GM21423 (cell line): ENCODE measurements around the gene CTSW.

Experiments
- ATAC-seq: cut with Tn5 transposase; IDR thresholded peaks from one replicate; pipeline ENCODE4 v1.9.1; 2021; ENCODE audit warnings: mild to moderate bottlenecking, moderate library complexity; ENCODE audit not compliant: unreplicated experiment

CTSW gene

DNA sequence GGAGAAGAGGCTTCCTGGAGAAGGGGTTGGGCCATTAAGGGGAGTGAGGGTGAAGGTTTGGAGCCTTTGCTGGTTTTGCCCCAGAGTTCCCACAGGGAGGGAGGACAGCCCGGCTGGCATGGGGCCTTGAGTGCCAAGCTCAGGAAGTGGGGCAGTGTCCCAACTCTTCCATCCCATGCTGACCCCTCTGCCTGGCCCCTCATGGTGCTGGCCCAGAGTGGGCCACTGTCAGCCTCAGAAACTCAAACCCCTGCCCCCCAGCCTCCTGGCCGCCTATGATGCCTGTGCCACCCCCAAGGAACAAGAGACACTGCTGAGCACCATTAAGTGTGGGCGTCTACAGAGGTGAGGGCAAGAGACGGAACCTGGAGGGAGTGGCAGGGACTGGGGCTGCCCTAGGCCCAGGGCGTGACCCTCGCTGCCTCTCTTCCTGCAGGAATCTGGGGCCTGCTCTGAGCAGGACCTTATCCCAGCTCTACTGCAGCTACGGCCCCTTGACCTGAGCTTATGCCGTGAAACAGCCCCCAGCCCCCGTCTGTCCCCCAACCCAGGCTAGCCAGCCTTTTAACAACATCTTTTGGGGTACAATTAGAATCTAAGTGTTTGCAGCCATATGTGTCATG is 14.0 kb upstream of the CTSW start:
- ATAC-seq, result no peak

GRCh38 chr11:65866509-65867283 is 12.9 kb upstream of the CTSW start:
- no peak for ATAC-seq

- no peak for ATAC-seq
These were observed 12.2 kb upstream of the CTSW start for GRCh38 chr11:65867284-65868071.

GRCh38 chr11:65868076-65868667 is 11.5 kb upstream of the CTSW start:
- ATAC-seq, result no peak

GRCh38 chr11:65868907-65869306 is 10.7 kb upstream of the CTSW start:
- no peak for ATAC-seq

- ATAC-seq, result no peak
These were observed 9.9 kb upstream of the CTSW start for GRCh38 chr11:65869643-65870306.

DNA sequence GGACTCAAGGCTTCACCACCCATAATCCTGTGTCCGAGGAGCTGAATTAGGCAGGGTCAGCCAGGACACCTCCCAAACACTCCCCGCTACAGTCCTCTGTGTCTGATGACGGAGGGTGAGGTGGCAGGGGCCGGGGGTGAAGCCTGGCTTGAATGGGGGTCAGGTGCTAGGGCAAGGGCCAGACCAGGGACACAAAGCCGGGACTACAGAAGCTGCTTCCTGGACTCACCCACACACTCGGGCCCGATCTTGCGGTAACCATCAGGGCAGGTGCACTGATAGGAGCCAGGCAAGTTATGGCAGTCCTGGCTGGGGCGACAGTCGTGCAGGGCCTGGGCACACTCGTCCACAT is 9.4 kb upstream of the CTSW start:
- no peak for ATAC-seq

GRCh38 chr11:65870706-65871681 is 8.6 kb upstream of the CTSW start:
- ATAC-seq, result no peak

- ATAC-seq, result no peak
These were observed 7.7 kb upstream of the CTSW start for GRCh38 chr11:65871811-65872548.

- no peak for ATAC-seq
These were observed 6.9 kb upstream of the CTSW start, which contains the start of gene EFEMP2 for GRCh38 chr11:65872586-65873317. EFEMP2 (minus strand) TSS chr11:65872800; CDS start chr11:65872354, 446 bp downstream.

GRCh38 chr11:65873318-65874156 is 6.1 kb upstream of the CTSW start:
- peak; percentile 79 for ATAC-seq

- ATAC-seq, result no peak
These were observed 390 bp downstream of the CTSW start for GRCh38 chr11:65880027-65880426.

GRCh38 chr11:65880844-65881421 is 1.3 kb downstream of the CTSW start:
- ATAC-seq, result no peak

DNA sequence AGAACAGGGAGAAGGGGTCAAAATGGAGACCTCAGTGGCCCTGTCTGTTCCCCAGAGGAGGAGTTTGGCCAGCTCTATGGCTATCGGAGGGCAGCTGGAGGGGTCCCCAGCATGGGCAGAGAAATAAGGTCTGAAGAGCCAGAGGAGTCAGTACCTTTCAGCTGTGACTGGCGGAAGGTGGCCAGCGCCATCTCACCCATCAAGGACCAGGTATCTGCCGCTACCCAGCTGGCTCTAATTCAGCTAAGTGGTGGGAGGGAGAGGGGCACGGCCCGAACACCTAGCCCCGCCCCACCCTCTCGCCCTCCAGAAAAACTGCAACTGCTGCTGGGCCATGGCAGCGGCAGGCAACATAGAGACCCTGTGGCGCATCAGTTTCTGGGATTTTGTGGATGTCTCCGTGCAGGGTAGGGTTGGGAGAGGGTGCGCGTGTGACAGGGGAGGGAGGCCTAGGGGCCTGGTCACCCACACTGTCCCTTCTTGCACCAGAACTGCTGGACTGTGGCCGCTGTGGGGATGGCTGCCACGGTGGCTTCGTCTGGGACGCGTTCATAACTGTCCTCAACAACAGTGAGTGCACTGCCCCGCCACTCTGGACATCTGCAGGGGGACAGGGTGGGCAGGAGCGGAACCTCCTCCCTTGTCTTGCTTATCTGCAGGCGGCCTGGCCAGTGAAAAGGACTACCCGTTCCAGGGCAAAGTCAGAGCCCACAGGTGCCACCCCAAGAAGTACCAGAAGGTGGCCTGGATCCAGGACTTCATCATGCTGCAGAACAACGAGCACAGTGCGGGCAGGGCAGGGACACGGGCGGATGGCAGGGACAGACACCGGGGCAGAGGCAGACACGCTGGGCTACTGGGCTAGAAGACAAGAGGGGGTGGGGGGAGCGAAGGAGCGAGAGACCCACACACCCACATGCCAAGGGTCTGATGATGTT is 2.8 kb downstream of the CTSW start:
- no peak for ATAC-seq

DNA sequence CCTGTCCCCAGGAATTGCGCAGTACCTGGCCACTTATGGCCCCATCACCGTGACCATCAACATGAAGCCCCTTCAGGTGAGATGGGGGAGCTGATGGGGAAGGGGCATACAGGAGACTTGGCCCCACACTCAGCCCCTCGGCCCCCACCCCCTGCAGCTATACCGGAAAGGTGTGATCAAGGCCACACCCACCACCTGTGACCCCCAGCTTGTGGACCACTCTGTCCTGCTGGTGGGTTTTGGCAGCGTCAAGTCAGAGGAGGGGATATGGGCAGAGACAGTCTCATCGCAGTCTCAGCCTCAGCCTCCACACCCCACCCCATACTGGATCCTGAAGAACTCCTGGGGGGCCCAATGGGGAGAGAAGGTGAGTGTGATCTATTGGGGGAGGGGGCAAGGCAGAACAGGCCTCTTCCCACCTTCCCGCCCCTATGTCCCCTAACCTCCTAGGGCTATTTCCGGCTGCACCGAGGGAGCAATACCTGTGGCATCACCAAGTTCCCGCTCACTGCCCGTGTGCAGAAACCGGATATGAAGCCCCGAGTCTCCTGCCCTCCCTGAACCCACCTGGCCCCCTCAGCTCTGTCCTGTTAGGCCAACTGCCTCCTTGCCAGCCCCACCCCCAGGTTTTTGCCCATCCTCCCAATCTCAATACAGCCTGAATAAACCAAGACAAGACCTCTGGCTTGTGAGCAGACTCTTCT is 3.6 kb downstream of the CTSW start:
- ATAC-seq, result no peak
